Activated CD8-positive, alpha-beta T cell treated with anti-CD3 and anti-CD28 coated beads for 36 hours (primary cell): ENCODE data around the gene STK10. TPM values are rescaled to one million over a fixed set of nuclear protein-coding genes. Genes with fewer than 3 reads are reported as not detected.

Experiments used
- ATAC-seq: fragments of 200-7000 bp; cut with Tn5 transposase; one replicate; pipeline ENCODE4 v1.10.0; 2021; ENCODE audit warnings: mild to moderate bottlenecking, moderate library complexity
- CTCF ChIA-PET: fragments of 350-600 bp; sonication (Branson Sonifier 250); formaldehyde crosslinking; loops from one replicate; lab custom pipeline; 2021; ENCODE audit warnings: antibody characterized with exemption; lab: Charles Lee
- POLR2A ChIA-PET: fragments of 350-600 bp; sonication (Branson Sonifier 250); formaldehyde crosslinking; loops from one replicate; lab custom pipeline; 2021; ENCODE audit warnings: antibody characterized with exemption; lab: Charles Lee
- DNase-seq: peaks from one replicate; pipeline ENCODE4 v3.0.0-alpha.2; 2020
- H3K27ac Mint-ChIP-seq: one replicate; pipeline ENCODE4 v1.8.0; 2021; ENCODE audit warnings: mild to moderate bottlenecking, mixed read lengths
- H3K27me3 Mint-ChIP-seq: one replicate; pipeline ENCODE4 v1.8.0; 2021; ENCODE audit warnings: mixed read lengths
- H3K36me3 Mint-ChIP-seq: one replicate; pipeline ENCODE4 v1.8.0; 2021; ENCODE audit warnings: low read depth, mixed read lengths
- H3K4me1 Mint-ChIP-seq: one replicate; pipeline ENCODE4 v1.8.0; 2021; ENCODE audit warnings: low read depth, mixed read lengths
- H3K4me3 Mint-ChIP-seq: one replicate; pipeline ENCODE4 v1.8.0; 2021; ENCODE audit warnings: mild to moderate bottlenecking, moderate library complexity, mixed read lengths
- H3K9me3 Mint-ChIP-seq: one replicate; pipeline ENCODE4 v1.8.0; 2021; ENCODE audit warnings: mixed read lengths
- intact Hi-C: fragments of 100-400 bp; cut with micrococcal nuclease; formaldehyde crosslinking; loops from one replicate; pipeline ENCODE4 v1.10.0; 2022
- total RNA-seq, 2 experiments: library from RNA; stranded (reverse); gene quantifications; one replicate each; pipeline ENCODE4 v1.2.3, GENCODE V29; 2021
- TF ChIP-seq, protein P1 (sequence below): fragments of 200-600 bp; IDR thresholded peaks from one replicate; pipeline ENCODE4 v1.8.0; 2022; ENCODE audit warnings: antibody characterized with exemption, mild to moderate bottlenecking

The STK10 gene
- total RNA-seq, 2 experiments from 2014 or later, result 142 to 143 TPM

DNA sequence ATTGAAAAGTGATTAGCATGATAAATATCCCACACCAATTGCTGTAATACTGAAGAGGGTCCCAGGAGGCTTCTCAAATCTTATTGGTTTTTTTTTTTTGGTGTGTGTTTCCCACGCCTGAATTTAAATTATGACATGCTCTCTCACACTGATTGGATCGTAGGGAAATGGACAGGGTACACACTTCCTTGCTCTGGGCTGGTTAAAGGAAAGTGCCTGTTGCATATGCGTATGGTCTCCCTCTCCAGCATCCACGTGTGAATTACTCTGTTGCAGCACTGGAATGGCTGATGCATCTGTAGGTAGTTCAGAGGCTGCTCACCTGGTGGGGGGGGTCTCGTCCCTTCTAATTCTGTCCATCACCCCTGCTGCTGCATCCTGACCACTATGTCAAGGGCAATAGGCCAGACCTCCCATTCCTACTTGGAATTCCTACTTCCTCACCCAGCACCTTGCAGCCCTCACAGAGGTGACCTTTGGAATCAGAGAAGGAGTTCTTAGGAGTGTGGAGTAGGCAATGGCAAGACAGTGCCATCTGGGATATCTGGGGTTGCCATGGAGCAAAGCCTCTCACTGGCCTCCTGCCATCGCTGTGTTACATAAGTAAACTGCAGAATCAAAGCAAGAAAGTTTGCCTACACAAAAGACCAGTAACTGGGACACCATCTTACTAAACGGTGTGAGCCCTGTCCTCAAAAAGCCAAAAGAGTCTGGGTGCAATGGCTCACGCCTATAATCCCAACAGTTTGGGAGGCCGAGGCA, 110.2 kb downstream of the STK10 start:
- no peak for ATAC-seq
- Mint-ChIP-seq H3K27ac (peak overlapping the region; percentile 84), H3K4me3 (no peak overlapping the region), H3K27me3 (no peaks in the 10 kb centered on the region), H3K9me3 (peaks cover 4% of the 10 kb centered on the region), H3K36me3 (peaks cover 69% of the 10 kb centered on the region), H3K4me1 (peaks cover 17% of the 10 kb centered on the region)
- intact Hi-C loops, result no loop called here
- POLR2A ChIA-PET, result no interaction called here
- no peak for DNase-seq
- CTCF ChIA-PET, result interaction anchor here (1.1 kb wide), 1 partner anchor 111 kb away, joined by 5 read pairs; the partner anchor contains the start of gene STK10
- TF ChIP-seq, protein P1, sequence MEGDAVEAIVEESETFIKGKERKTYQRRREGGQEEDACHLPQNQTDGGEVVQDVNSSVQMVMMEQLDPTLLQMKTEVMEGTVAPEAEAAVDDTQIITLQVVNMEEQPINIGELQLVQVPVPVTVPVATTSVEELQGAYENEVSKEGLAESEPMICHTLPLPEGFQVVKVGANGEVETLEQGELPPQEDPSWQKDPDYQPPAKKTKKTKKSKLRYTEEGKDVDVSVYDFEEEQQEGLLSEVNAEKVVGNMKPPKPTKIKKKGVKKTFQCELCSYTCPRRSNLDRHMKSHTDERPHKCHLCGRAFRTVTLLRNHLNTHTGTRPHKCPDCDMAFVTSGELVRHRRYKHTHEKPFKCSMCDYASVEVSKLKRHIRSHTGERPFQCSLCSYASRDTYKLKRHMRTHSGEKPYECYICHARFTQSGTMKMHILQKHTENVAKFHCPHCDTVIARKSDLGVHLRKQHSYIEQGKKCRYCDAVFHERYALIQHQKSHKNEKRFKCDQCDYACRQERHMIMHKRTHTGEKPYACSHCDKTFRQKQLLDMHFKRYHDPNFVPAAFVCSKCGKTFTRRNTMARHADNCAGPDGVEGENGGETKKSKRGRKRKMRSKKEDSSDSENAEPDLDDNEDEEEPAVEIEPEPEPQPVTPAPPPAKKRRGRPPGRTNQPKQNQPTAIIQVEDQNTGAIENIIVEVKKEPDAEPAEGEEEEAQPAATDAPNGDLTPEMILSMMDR, result no peak

DNA sequence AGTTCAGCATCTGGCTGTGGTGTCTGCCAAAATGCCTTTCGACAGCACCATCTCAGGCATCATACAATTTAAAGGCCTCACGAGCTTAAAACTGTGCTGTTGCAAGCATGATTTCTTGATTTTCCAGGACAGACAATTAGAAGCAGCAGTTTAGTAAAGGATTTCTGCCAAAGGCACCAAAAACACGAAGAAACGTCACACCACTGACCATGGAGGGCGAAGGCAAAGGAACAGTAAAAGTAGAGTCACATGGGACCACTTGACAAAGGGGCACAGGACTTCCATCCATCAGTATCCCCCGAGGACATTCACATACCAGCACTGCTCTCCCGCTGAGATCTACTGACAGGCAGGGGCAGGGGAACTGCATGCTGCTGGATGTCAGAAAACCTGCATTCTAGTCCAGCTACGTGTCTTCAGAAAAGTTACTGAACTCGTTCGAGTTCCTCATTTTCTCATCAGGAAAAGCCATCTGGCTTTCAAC, 111.2 kb downstream of the STK10 start:
- Mint-ChIP-seq H3K27ac (peak overlapping the region; percentile 32), H3K4me3 (no peak overlapping the region), H3K4me1 (peaks cover 18% of the 10 kb centered on the region), H3K36me3 (peaks cover 64% of the 10 kb centered on the region), H3K9me3 (peaks cover 4% of the 10 kb centered on the region), H3K27me3 (no peaks in the 10 kb centered on the region)
- CTCF ChIA-PET, result no interaction called here
- ATAC-seq (no peak), DNase-seq (no peak)
- TF ChIP-seq, protein P1, result no peak
- intact Hi-C loops, result no loop called here
- POLR2A ChIA-PET, result no interaction called here

DNA sequence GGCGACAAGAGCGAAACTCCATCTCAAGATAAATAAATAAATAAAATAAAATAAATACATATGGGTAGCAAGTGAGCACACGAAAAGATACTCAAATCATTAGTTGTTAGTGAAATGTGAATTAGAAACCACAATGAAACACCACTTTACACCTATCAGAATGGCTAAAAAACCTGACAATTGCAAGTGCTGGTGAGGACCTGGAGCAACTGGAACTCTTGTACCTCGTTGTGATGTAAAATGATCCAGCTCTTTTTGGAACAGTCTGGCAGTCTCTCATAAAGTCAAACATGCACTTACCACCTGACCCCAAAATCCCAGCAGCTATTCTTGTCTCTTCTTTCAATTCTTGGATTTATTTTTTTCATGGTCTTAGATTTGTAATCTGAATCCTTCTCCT, 112.4 kb downstream of the STK10 start:
- Mint-ChIP-seq H3K36me3 (peaks cover 62% of the 10 kb centered on the region), H3K4me3 (no peak overlapping the region), H3K27me3 (no peaks in the 10 kb centered on the region), H3K27ac (peak overlapping the region; percentile 63), H3K4me1 (peaks cover 26% of the 10 kb centered on the region), H3K9me3 (peaks cover 4% of the 10 kb centered on the region)
- TF ChIP-seq, protein P1, result no peak
- ATAC-seq, result no peak
- ChIA-PET POLR2A (interaction anchor here (0.6 kb wide), 1 partner anchor 104 kb away, joined by 3 read pairs; no protein-coding TSS in a partner anchor), CTCF (no interaction called here)
- DNase-seq, result no peak
- intact Hi-C loops, result no loop called here

DNA sequence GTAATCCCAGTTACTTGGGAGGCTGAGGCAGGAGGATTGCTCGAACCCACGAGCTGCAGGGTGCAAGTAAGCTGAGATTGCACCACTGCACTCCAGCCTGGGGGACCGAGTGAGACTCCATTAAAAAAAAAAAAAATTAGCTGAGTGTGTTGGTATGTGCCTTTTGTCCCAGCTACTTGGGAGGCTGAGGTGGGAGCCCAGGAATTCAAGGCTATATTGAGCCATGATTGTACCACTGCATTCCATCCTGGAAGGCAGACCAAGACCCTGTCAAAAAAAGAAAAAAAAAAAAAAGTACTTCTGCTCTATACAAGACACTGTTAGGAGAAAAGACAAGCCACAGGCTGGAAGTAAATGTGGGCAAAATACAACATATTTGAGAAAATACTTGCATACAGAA, 113.1 kb downstream of the STK10 start:
- Mint-ChIP-seq H3K27me3 (no peaks in the 10 kb centered on the region), H3K27ac (no peak overlapping the region), H3K4me1 (peaks cover 25% of the 10 kb centered on the region), H3K9me3 (peaks cover 4% of the 10 kb centered on the region), H3K36me3 (peaks cover 54% of the 10 kb centered on the region), H3K4me3 (no peak overlapping the region)
- TF ChIP-seq, protein P1, result no peak
- no peak for ATAC-seq
- ChIA-PET CTCF (no interaction called here), POLR2A (no interaction called here)
- no peak for DNase-seq
- intact Hi-C loops, result no loop called here

DNA sequence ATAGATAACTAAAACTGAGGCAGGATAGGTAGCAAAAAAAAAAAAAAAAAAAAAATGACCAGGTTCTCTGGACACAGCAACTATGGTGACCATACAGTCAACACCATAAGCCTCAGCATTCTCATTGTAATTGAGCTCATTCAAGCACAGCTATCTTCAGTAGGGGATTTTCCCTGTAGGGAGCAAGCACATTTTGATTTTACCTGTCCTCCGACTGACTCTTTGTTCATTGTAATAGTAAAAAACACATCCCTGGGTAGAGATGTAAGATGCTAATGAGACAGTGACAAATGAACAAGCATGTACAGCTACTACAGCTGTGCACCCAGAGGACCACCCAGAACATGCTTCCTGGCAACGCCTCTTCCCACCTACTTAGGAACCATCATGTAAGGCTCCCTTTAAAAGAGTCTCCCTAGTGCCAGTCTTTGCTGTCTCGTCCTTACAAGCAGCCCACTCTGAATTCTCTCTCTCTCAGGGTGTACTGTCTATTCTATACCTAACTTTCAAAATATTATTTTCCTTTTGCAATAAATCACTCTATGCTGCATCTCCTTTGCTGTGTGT, 116.6 kb downstream of the STK10 start:
- Mint-ChIP-seq H3K36me3 (peaks cover 53% of the 10 kb centered on the region), H3K4me3 (no peak overlapping the region), H3K27ac (peak overlapping the region; percentile 73), H3K9me3 (peaks cover 6% of the 10 kb centered on the region), H3K4me1 (peaks cover 39% of the 10 kb centered on the region), H3K27me3 (no peaks in the 10 kb centered on the region)
- CTCF ChIA-PET, result interaction anchor here (1.0 to 4.0 kb wide), 5 partner anchors 9 to 222 kb away, joined by 3 to 21 read pairs (median 6); partner anchors contain the start of gene STK10
- TF ChIP-seq, protein P1, result no peak
- intact Hi-C loops, result no loop called here
- POLR2A ChIA-PET, result no interaction called here
- DNase-seq, result no peak
- ATAC-seq, result peak; percentile 15
